HG03439 (cell line): ENCODE data around the gene ABL1.
"Not testable (repeated sequence)": the region's sequence is repeated elsewhere in the genome, so short reads cannot be mapped to it uniquely, and the experiment has no call there.

Experiments used
- ATAC-seq: cut with Tn5 transposase; IDR thresholded peaks from one replicate; pipeline ENCODE4 v1.9.1; 2021; ENCODE audit warnings: mild to moderate bottlenecking, moderate library complexity; ENCODE audit not compliant: unreplicated experiment

The ABL1 gene

GRCh38 chr9:130847306-130848217 is 12.5 kb downstream of the ABL1 start:
- no peak for ATAC-seq

DNA sequence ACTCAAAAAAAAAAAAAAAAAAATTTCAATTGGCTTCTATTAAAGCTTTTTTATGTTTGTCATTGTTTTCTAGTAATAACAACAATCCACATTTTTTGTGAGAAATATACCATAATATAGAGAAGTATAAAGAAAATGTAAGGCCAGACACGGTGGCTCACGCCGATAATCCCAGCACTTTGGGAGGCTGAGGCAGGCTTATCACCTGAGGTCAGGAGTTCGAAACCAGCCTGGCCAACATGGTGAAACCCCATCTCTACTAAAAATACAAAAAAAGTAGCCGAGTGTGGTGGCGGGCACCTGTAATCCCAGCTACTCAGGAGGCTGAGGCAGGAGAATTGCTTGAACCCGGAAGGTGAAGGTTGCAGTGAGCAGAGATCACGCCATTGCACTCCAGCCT is 13.5 kb downstream of the ABL1 start:
- ATAC-seq, result not testable (repeated sequence)

GRCh38 chr9:130849356-130849755 is 14.3 kb downstream of the ABL1 start:
- ATAC-seq, result no peak

GRCh38 chr9:130852801-130853200 is 17.7 kb downstream of the ABL1 start:
- ATAC-seq, result no peak

DNA sequence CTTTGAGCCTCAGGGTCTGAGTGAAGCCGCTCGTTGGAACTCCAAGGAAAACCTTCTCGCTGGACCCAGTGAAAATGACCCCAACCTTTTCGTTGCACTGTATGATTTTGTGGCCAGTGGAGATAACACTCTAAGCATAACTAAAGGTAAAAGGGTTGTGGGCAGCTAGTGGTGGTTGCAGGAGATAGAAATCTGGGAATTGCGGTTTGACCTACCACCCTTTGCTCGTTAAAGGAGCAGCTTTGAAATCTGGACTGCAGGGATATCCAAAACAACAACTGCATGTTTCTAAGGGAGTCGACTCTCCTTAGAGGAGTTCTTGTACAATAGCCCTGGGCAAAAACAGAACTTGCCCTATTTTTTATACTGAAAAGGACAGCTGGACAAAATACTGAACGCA is 19.0 kb downstream of the ABL1 start:
- ATAC-seq, result no peak

DNA sequence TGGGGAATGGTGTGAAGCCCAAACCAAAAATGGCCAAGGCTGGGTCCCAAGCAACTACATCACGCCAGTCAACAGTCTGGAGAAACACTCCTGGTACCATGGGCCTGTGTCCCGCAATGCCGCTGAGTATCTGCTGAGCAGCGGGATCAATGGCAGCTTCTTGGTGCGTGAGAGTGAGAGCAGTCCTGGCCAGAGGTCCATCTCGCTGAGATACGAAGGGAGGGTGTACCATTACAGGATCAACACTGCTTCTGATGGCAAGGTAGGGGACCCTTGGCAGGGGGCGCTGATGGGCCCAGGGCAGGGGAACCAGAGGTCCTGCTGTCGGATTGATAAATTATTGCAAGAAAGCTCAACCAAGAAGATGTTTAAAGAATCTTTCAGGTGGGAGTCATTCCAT is 19.8 kb downstream of the ABL1 start:
- ATAC-seq, result no peak

DNA sequence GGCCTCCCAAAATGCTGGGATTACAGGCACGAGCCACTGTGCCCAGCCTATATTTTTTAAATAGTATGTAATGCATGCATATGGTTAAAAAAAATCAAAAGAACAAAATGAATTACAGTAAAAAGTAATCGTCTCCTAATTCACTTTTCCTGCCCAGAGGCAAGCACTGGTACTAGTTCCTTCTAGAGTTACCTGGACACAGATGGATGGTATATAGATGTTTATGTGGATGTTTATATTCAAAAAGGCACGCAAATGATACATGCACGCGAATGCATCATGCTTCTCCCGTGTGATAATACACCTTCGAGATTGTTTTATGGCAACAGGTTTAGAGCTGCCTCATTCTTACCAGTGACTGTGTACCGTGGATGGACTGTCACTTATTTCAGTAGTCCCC is 21.4 kb downstream of the ABL1 start:
- no peak for ATAC-seq

DNA sequence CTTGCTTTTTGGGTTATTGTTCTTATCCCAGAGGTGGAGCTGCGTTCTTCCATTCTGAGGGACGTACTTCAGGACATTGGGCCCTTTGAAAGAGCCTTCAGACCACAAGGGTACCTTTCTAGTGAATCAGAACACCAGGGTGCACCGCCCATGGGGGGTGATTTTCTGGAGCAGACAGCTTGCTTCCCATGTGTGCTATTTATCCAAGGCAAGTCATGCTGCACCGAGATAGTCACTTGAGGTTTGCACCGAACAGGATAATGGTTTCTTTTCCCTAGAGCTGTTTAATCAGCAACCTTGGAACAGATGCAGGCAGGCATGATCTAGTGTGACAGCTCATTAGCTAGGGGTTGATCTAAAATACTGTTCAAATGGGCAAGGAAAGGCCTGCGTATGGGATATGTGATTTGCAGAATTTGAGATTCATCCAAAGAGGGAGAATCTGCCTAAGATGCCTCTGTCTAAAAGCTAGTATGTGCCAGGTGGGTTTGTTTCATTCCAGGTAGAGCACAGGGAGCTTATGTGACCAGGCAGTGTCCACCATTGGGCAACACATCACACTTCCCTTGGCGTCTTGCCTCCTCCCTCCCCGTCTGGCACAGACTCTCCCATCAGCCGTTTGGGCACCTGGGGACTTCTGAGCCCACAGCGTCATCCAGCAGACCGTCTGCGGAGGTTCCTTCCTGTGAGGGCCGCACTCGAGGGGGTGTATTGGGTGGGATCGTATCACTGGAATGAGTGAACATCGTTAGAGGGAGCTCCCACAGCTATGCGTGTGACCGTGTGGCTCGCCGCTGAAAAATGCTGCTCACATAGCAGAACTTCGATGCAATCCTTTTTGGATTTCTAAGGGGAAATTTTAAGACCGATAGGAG is 23.0 kb downstream of the ABL1 start:
- ATAC-seq, result no peak

DNA sequence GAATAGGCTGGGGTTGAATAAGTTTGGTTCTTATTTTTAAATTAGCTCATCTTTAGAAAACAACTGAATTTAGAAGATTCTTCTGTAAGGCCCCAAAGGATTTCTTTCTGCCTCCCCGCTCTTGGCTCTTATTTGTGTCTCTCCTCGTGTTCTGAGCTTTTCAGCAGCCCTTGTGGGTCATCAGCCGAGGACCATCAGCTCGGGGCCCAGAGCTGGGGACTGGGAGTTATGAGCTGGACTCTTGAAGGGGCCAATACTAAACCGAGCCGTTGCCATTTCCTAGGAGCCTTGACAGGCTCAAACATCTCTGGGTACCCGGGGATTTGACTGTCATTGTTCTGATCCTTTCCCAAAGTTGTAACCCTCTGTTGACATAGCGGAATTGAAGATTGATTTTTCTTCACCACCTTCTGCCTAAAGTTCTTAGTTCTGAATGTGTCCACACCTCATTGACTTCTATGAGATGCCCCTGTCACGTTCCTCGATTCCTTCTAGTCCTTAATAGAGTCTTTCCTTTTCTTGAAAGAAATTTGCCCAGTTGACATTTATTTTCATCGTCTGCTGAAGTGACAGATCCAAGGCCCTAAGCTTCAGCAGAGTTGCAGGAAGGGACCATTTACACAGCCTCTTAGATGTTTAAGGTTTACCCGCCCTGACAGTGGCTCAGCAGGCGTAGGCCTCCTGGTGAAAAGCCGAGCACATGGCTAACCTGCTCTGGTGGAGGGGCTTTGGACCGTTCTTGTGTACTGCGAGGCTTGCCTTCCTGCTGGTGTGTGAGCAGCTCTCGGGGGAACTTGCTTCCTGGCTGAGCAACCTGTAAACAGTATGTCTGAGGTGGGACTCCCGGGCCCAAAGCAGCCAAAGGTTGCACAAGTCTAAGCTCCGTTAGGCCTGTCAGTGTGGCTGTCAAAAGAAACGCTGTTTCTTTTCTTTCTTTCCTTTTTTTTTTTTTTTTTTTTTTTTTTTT is 24.0 kb downstream of the ABL1 start:
- ATAC-seq, result no peak

DNA sequence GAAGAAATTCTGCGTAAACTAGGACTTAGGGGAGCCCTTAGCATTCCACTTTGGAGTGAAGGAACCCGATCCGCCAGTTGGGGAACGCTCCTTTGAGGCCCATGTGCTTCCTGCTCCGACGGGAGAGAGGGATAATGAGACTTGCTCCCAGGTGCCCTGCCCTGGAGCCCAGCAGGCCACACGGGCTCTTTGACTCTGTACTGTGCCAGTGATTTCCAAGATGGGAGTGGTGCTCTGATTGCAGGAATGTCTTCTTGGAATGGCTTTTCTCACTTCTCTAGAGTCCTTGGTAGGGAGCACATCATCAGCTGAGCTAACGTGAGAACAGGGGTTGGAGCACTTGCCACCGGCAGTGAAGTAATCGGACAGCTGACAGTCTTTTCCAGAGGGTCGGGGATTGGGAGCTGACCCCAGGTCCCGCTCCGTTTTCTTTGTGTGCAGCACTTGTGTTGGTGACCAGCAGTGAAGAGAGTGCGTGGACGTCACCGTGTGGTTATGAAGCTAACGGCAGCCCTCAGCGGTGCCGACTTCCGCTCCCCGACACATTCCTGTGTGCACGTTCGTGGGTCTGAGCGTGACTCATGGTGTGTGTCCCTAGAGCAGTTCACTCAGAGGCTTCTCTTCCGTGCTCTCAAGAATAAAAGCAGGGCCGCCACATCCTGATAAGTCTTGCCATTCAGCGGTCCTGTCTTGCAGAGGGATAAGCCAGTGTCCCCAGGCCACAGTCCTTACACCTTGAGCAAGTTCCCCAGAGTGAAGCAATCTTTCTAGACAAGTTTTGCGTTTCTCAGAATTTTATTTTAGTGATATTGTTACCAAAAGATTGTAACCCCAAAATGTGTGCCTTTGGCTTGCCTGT is 25.6 kb downstream of the ABL1 start:
- no peak for ATAC-seq

DNA sequence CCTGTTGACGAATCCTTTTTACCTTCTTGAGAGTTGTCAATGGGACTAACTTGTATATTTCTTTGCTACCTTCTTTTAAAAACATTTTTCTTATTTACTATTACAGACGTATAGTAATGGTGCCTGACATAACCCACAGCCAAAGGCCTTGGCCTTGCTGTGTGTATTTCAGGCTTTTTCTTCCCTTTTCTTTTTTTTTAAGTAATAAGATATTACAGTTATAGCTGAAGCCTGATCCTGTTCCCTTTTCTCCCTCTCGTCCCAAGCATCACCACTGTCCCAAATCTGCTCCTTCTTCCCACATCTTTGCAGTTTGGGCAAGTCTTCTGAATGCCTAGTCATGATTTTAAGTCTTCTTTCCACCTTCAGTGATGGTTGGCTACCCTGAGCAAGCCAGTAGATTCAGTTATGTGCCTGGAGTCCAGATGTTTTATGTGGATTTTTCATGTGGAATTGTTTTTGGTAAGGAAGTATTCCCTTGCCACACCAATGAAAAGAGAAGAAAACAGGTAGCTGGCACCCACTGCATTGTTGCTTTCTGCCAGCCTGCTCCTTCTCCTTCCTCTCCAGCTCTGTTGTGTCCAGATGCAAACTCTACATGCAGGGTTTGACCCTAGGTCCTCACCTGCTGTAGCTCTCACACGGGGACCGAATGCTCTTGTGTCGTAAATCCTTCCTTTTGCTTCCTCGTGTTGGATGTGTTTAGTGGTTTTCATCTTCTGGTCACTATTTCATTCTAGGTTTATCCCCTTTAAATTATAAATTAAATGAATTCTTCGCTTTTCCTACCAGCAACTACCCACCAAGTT is 26.5 kb downstream of the ABL1 start:
- ATAC-seq, result no peak

GRCh38 chr9:130862217-130862616 is 27.2 kb downstream of the ABL1 start:
- ATAC-seq, result no peak

DNA sequence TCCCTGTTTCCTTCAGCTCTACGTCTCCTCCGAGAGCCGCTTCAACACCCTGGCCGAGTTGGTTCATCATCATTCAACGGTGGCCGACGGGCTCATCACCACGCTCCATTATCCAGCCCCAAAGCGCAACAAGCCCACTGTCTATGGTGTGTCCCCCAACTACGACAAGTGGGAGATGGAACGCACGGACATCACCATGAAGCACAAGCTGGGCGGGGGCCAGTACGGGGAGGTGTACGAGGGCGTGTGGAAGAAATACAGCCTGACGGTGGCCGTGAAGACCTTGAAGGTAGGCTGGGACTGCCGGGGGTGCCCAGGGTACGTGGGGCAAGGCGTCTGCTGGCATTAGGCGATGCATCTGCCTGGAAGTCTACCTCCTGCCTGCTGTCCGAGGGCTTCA is 27.7 kb downstream of the ABL1 start:
- ATAC-seq, result no peak

DNA sequence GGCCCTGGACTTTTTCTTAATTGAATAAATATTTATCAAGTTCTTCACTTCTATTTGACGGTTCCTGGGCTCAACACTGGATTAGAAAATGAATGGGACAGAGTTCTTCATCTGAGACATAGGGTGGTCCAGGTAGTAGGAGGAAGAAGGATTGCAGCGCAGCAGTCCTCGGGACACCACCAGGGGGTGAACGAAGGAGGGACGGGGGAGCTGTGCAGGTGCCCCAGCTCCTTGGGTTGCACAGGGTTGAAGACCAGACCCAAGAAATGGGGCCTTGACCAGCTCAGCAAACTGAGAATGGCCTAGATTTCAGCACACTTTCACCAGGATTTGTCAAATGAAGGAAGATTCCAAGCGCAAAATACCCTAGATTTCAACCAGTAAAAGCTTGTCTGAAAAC is 29.5 kb downstream of the ABL1 start:
- ATAC-seq, result no peak

DNA sequence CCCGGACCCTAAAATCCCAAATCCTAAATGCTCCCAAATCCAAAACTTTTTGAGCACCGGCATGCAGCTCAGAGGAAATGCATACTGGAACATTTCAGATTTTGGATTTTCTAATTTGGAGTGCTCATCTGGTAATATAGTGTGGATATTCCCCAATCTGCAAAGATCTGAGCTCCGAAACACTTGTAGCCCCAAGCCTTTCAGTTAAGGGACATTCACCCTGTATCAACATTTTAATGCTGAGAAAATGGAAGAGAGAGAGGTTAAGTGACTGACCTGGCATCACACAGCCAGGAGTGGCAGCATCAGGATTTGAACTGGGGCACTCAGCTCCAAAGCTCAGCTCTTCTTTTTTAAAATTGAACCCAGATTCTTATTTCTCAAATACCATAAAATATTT is 30.9 kb downstream of the ABL1 start:
- ATAC-seq, result no peak

- no peak for ATAC-seq
Observed at GRCh38 chr9:130866474-130866965, 31.5 kb downstream of the ABL1 start.

GRCh38 chr9:130867556-130867955 is 32.5 kb downstream of the ABL1 start:
- no peak for ATAC-seq

GRCh38 chr9:130868230-130868629 is 33.2 kb downstream of the ABL1 start:
- no peak for ATAC-seq

- ATAC-seq, result no peak
Observed at GRCh38 chr9:130869250-130869649, 34.2 kb downstream of the ABL1 start.
